ENCODE measurements around the gene SLC15A3. TPM values are rescaled to one million over a fixed set of nuclear protein-coding genes. Genes with fewer than 3 reads are reported as not detected.

The SLC15A3 gene
- total and polyA plus RNA-seq, 7 experiments from 2014 or later, result 0.85 to 101 (median 10.2) TPM

DNA sequence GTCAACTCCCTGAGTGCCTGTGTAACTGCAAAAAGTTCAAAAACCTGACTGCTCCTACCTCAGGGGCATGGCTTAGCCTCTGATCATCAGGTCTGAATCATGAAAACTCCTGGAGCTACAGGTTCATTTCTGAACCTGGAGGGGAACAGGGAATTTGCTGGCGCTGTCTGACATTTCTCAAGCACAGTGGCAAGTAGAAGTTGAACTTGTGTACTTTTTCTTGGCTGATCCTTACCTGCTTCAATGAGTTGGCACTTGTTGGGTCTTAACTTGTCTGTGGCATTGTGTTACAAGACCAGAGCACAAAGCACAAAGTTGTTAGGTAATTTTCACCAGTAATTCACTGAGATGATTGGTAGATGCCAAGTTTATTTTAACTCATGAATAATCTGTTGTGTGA lies 34.7 kb downstream of the SLC15A3 start:
- peaks cover 28 to 30% of the 10 kb centered on the region in 2 donors for H3K4me1 ChIP-seq (ENCODE audit: control insufficient read depth in 2 of 2, insufficient read depth in 2 of 2, low read length in 2 of 2)
- peaks cover 33 to 50% (median 40%) of the 10 kb centered on the region in 7 donors for H3K4me1 Mint-ChIP-seq
- peak overlapping the region in 5 of 10 donors; percentile 4 to 56 (median 41) for H3K4me3 Mint-ChIP-seq
- peaks cover 0 to under 1% (median 0%) of the 10 kb centered on the region in 5 donors for H3K27me3 Mint-ChIP-seq
- H3K36me3 Mint-ChIP-seq, result peaks cover 18 to 39% (median 27%) of the 10 kb centered on the region in 5 donors
- H3K4me3 ChIP-seq (ENCODE audit: low read length), result no peak overlapping the region
- peak overlapping the region in 1 of 9 donors; percentile 47 for H3K27ac Mint-ChIP-seq
- ChIA-PET CTCF (interaction anchor here (1.0 kb wide), 1 partner anchor 86 kb away, joined by 4 read pairs; no protein-coding TSS in a partner anchor), POLR2A (interaction anchor here (0.8 to 2.2 kb wide), 2 partner anchors 12 to 46 kb away, joined by 3 to 8 read pairs; no protein-coding TSS in a partner anchor)
- DNase-seq, result no peak
- intact Hi-C loops (cut with micrococcal nuclease), result loop anchor here in 1 of 2 donors (5.0 to 10.0 kb wide), 3 partner anchors 165 to 518 kb away; partner anchors contain the start of genes CYB561A3, SDHAF2 and TMEM138
- H3K9me3 ChIP-seq (ENCODE audit: control insufficient read depth in 2 of 3, low read length in 3 of 3), result no peaks in the 10 kb centered on the region
- peaks cover 12 to 31% (median 25%) of the 10 kb centered on the region in 3 experiments for H3K36me3 ChIP-seq (ENCODE audit: control insufficient read depth in 2 of 3, insufficient read depth in 3 of 3, low read length in 3 of 3)
- H3K27me3 ChIP-seq (ENCODE audit: control insufficient read depth in 2 of 2, insufficient read depth in 2 of 2, low read length in 2 of 2), result no peaks in the 10 kb centered on the region
- no peaks in the 10 kb centered on the region for H3K9me3 Mint-ChIP-seq
- no peak for ATAC-seq
- H3K27ac ChIP-seq (ENCODE audit: low read depth, low read length), result no peak overlapping the region

DNA sequence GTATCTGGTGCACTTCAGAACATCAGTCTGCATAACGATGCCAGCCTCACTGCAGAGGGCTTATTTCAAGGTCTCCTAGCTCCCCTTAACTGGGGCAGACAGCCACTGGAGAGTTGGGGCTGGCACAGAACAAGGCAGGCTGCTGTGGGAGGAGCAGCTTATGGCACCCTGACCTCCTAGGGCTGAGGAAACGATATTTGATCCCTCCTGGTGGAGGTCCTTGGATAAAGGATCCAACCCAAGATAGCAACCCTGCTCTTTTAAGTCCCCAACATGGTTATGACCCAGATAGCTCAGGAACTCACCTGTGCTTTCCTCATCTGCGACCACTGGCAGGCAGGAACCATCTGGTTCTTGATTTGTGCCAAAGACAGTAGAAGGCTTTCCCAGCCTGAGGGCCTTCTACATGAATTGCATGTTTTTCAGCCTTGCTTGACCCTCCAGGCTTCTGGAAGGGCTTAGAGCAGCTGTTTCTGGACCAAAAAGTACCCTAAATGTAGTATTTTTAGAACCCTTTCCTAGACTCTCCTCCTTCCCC lies 35.2 kb downstream of the SLC15A3 start:
- Mint-ChIP-seq H3K36me3 (peaks cover 17 to 34% (median 25%) of the 10 kb centered on the region in 5 donors), H3K4me1 (peaks cover 39 to 55% (median 44%) of the 10 kb centered on the region in 7 donors), H3K27ac (peak overlapping the region in 2 of 9 donors; percentile 3 to 21), H3K27me3 (peaks cover 0 to 2% (median 0%) of the 10 kb centered on the region in 5 donors), H3K9me3 (no peaks in the 10 kb centered on the region), H3K4me3 (peak overlapping the region in 7 of 10 donors; percentile 18 to 91 (median 41))
- no peak for ATAC-seq
- peaks cover 12 to 26% (median 25%) of the 10 kb centered on the region in 3 experiments for H3K36me3 ChIP-seq (ENCODE audit: control insufficient read depth in 2 of 3, insufficient read depth in 3 of 3, low read length in 3 of 3)
- no peaks in the 10 kb centered on the region for H3K27me3 ChIP-seq (ENCODE audit: control insufficient read depth in 2 of 2, insufficient read depth in 2 of 2, low read length in 2 of 2)
- ChIA-PET POLR2A (interaction anchor here (0.8 to 5.1 kb wide), 5 partner anchors 13 to 196 kb away, joined by 3 to 64 read pairs (median 7); partner anchors contain the start of gene PRPF19), CTCF (interaction anchor here (1.0 to 1.4 kb wide), 2 partner anchors 13 to 86 kb away, joined by 3 to 4 read pairs; no protein-coding TSS in a partner anchor)
- intact Hi-C loops (cut with micrococcal nuclease), result loop anchor here in 1 of 2 donors (5.0 to 10.0 kb wide), 3 partner anchors 166 to 518 kb away; partner anchors contain the start of genes CYB561A3, SDHAF2 and TMEM138
- no peak overlapping the region for H3K4me3 ChIP-seq (ENCODE audit: low read length)
- DNase-seq, result no peak
- peaks cover 33 to 35% of the 10 kb centered on the region in 2 donors for H3K4me1 ChIP-seq (ENCODE audit: control insufficient read depth in 2 of 2, insufficient read depth in 2 of 2, low read length in 2 of 2)
- no peaks in the 10 kb centered on the region for H3K9me3 ChIP-seq (ENCODE audit: control insufficient read depth in 2 of 3, low read length in 3 of 3)
- no peak overlapping the region for H3K27ac ChIP-seq (ENCODE audit: low read depth, low read length)

- ChIA-PET POLR2A (interaction anchor here (0.6 to 5.1 kb wide), 15 partner anchors 9 to 197 kb away, joined by 3 to 64 read pairs (median 5); partner anchors contain the start of genes PRPF19 and TMEM132A), CTCF (interaction anchor here (0.6 to 1.8 kb wide), 15 partner anchors 10 to 272 kb away, joined by 3 to 6 read pairs (median 4); partner anchors contain the start of gene CD6)
- DNase-seq, result peak in 8 of 9 donors; percentile 45 to 69 (median 56)
- H3K36me3 Mint-ChIP-seq, result peaks cover 8 to 21% (median 15%) of the 10 kb centered on the region in 5 donors
- peaks cover 43 to 45% of the 10 kb centered on the region in 2 donors for H3K4me1 ChIP-seq (ENCODE audit: control insufficient read depth in 2 of 2, insufficient read depth in 2 of 2, low read length in 2 of 2)
- peak overlapping the region; percentile 91 to 99 (median 96) for H3K4me3 Mint-ChIP-seq
- no peaks in the 10 kb centered on the region for H3K9me3 Mint-ChIP-seq
- H3K9me3 ChIP-seq (ENCODE audit: control insufficient read depth in 2 of 3, low read length in 3 of 3), result no peaks in the 10 kb centered on the region
- peak overlapping the region; percentile 79 to 97 (median 89) for H3K27ac Mint-ChIP-seq
- intact Hi-C loops (cut with micrococcal nuclease), result loop anchor here (1.0 to 10.0 kb wide), 13 partner anchors 17 to 519 kb away; partner anchors contain the start of genes VPS37C (in 2 of the 2), CD6 (in 1 of the 2), CYB561A3 (in 1 of the 2) and SDHAF2 (in 1 of the 2)
- ATAC-seq, result peak; percentile 54
- peaks cover 7 to 12% (median 12%) of the 10 kb centered on the region in 3 experiments for H3K36me3 ChIP-seq (ENCODE audit: control insufficient read depth in 2 of 3, insufficient read depth in 3 of 3, low read length in 3 of 3)
- no peaks in the 10 kb centered on the region for H3K27me3 ChIP-seq (ENCODE audit: control insufficient read depth in 2 of 2, insufficient read depth in 2 of 2, low read length in 2 of 2)
- peaks cover 45 to 69% (median 57%) of the 10 kb centered on the region in 7 donors for H3K4me1 Mint-ChIP-seq
- peak overlapping the region; percentile 94 for H3K4me3 ChIP-seq (ENCODE audit: low read length)
- peak overlapping the region; percentile 94 for H3K27ac ChIP-seq (ENCODE audit: low read depth, low read length)
- peaks cover 0 to 7% (median 0%) of the 10 kb centered on the region in 5 donors for H3K27me3 Mint-ChIP-seq
Observed at GRCh38 chr11:60915248-60915914, 36.6 kb downstream of the SLC15A3 start.

- Mint-ChIP-seq H3K27ac (peak overlapping the region; percentile 79 to 97 (median 89)), H3K36me3 (peaks cover 3 to 14% (median 8%) of the 10 kb centered on the region in 5 donors), H3K27me3 (peaks cover 0 to 9% (median 0%) of the 10 kb centered on the region in 5 donors), H3K4me1 (peaks cover 45 to 74% (median 58%) of the 10 kb centered on the region in 7 donors), H3K4me3 (peak overlapping the region; percentile 91 to 99 (median 96)), H3K9me3 (peaks cover 0 to 1% (median 0%) of the 10 kb centered on the region in 11 donors)
- H3K4me1 ChIP-seq (ENCODE audit: control insufficient read depth in 2 of 2, insufficient read depth in 2 of 2, low read length in 2 of 2), result peaks cover 43 to 45% of the 10 kb centered on the region in 2 donors
- H3K9me3 ChIP-seq (ENCODE audit: control insufficient read depth in 2 of 3, low read length in 3 of 3), result no peaks in the 10 kb centered on the region
- ATAC-seq (peak; percentile 14), DNase-seq (peak in 6 of 9 donors; percentile 33 to 51 (median 44))
- intact Hi-C loops (cut with micrococcal nuclease), result loop anchor here (1.0 to 10.0 kb wide), 17 partner anchors 8 to 520 kb away; partner anchors contain the start of genes PRPF19 (in 2 of the 2), VPS37C (in 2 of the 2), CD6 (in 1 of the 2) and CYB561A3 (in 1 of the 2)
- peak overlapping the region; percentile 94 for H3K27ac ChIP-seq (ENCODE audit: low read depth, low read length)
- peak overlapping the region; percentile 94 for H3K4me3 ChIP-seq (ENCODE audit: low read length)
- no peaks in the 10 kb centered on the region for H3K27me3 ChIP-seq (ENCODE audit: control insufficient read depth in 2 of 2, insufficient read depth in 2 of 2, low read length in 2 of 2)
- ChIA-PET CTCF (interaction anchor here (0.6 to 3.6 kb wide), 16 partner anchors 10 to 272 kb away, joined by 3 to 15 read pairs (median 4); partner anchors contain the start of gene CD6), POLR2A (interaction anchor here (0.5 to 5.1 kb wide), 20 partner anchors 9 to 515 kb away, joined by 3 to 64 read pairs (median 4); partner anchors contain the start of genes CPSF7, PRPF19, SDHAF2 and TMEM132A)
- H3K36me3 ChIP-seq (ENCODE audit: control insufficient read depth in 2 of 3, insufficient read depth in 3 of 3, low read length in 3 of 3), result peaks cover under 1 to 7% (median 6%) of the 10 kb centered on the region in 3 experiments
Observed at GRCh38 chr11:60914633-60915247, 37.2 kb downstream of the SLC15A3 start.

GRCh38 chr11:60913793-60914632 lies 38.0 kb downstream of the SLC15A3 start, which contains the start of gene TMEM109:
Gene TMEM109 (plus strand): TSS chr11:60914158. CDS start chr11:60919694, 5,536 bp downstream.
- peaks cover 0 to 6% (median 0%) of the 10 kb centered on the region in 11 donors for H3K9me3 Mint-ChIP-seq
- H3K36me3 Mint-ChIP-seq, result peaks cover 0 to 9% (median 3%) of the 10 kb centered on the region in 5 donors
- ChIA-PET CTCF (interaction anchor here (0.5 to 3.6 kb wide), 13 partner anchors 8 to 273 kb away, joined by 3 to 15 read pairs (median 3); partner anchors contain the start of gene CD6), POLR2A (interaction anchor here (0.5 to 5.1 kb wide), 19 partner anchors 10 to 1927 kb away, joined by 3 to 64 read pairs (median 4); partner anchors contain the start of genes CPSF7, PRPF19, SDHAF2 and TMEM132A)
- H3K36me3 ChIP-seq (ENCODE audit: control insufficient read depth in 2 of 3, insufficient read depth in 3 of 3, low read length in 3 of 3), result peaks cover 0 to 5% (median 4%) of the 10 kb centered on the region in 3 experiments
- ATAC-seq (peak; percentile 76), DNase-seq (peak; percentile 77 to 93 (median 91))
- H3K27me3 Mint-ChIP-seq, result peaks cover 0 to 11% (median 0%) of the 10 kb centered on the region in 5 donors
- peak within 1 kb of the TSS; percentile 91 to 99 (median 97) for H3K27ac Mint-ChIP-seq
- H3K27ac ChIP-seq (ENCODE audit: low read depth, low read length), result peak within 1 kb of the TSS; percentile 94
- H3K4me1 ChIP-seq (ENCODE audit: control insufficient read depth in 2 of 2, insufficient read depth in 2 of 2, low read length in 2 of 2), result peaks cover 43 to 45% of the 10 kb centered on the region in 2 donors
- H3K9me3 ChIP-seq (ENCODE audit: control insufficient read depth in 2 of 3, low read length in 3 of 3), result no peaks in the 10 kb centered on the region
- H3K27me3 ChIP-seq (ENCODE audit: control insufficient read depth in 2 of 2, insufficient read depth in 2 of 2, low read length in 2 of 2), result no peaks in the 10 kb centered on the region
- peaks cover 39 to 77% (median 60%) of the 10 kb centered on the region in 7 donors for H3K4me1 Mint-ChIP-seq
- intact Hi-C loops (cut with micrococcal nuclease), result loop anchor here (1.0 to 10.0 kb wide), 11 partner anchors 8 to 521 kb away; partner anchors contain the start of genes PRPF19 (in 2 of the 2), CCDC86 (in 1 of the 2), CPSF7 (in 1 of the 2) and CYB561A3 (in 1 of the 2)
- H3K4me3 Mint-ChIP-seq, result peak within 1 kb of the TSS; percentile 91 to 99 (median 98)
- H3K4me3 ChIP-seq (ENCODE audit: low read length), result peak within 1 kb of the TSS; percentile 94
